HL-60 (cell line): ENCODE results near the gene CDIPT.

Source experiments
- GABPA ChIP-seq: IDR thresholded peaks from 2 replicates; pipeline ENCODE4 v1.6.1; 2012; ENCODE audit warnings: low read depth
- POLR2AphosphoS5 ChIP-seq: IDR thresholded peaks from 2 replicates; pipeline ENCODE4 v1.6.1; 2012; ENCODE audit warnings: low read depth
- SPI1 ChIP-seq: IDR thresholded peaks from 2 replicates; pipeline ENCODE4 v1.6.1; 2012; ENCODE audit warnings: low read depth, mild to moderate bottlenecking, borderline replicate concordance
- TF ChIP-seq, protein P1 (sequence below): IDR thresholded peaks from one replicate; pipeline ENCODE4 v1.5.1; 2011; ENCODE audit warnings: low read length, control low read depth, inconsistent platforms; ENCODE audit not compliant: insufficient read depth
- TF ChIP-seq, protein P2 (sequence below): IDR thresholded peaks from 2 replicates; pipeline ENCODE4 v1.6.1; 2012; ENCODE audit warnings: low read depth; ENCODE audit not compliant: insufficient replicate concordance

DNA sequence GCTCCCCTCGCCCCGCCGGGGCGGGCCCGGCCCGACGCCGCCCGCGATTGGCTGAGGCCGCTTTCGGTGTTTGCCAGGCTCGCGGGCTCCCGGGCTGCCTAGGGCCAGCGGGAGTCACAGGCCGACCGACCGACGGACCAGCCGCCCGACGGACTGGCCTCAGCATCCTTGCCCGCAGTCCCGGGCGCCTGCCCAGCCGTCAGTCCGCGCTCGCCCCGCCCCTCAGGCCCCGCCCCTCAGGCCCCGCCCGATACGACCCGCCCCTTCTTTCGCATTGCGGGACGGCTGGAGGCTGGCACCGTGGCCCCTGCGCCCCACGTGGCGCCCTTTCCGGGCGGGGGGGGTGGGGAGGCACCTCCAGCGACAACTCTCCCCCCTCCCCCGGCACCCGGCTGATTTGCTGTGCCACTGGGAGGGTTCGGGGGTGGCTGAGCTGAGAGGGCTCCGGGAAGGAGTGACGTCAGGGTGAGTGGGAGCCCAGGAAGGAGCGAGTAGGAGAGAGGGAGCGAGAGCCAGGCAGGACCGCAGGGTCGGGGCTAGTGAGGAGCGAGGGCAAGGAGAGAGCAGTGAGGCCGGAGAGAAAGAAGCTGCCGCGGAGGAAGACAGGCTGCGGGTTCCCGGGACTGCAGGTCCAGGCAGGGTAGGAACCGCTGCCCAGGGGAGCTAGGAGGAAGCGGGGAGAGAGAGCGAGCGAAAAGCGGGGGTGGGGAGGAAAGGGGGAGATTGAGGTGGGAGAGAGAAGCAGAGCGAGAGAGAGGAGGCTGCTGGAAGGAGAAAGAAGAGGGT is 37.3 kb upstream of the CDIPT start, which contains the start of gene ASPHD1:
- TF ChIP-seq, protein P1, sequence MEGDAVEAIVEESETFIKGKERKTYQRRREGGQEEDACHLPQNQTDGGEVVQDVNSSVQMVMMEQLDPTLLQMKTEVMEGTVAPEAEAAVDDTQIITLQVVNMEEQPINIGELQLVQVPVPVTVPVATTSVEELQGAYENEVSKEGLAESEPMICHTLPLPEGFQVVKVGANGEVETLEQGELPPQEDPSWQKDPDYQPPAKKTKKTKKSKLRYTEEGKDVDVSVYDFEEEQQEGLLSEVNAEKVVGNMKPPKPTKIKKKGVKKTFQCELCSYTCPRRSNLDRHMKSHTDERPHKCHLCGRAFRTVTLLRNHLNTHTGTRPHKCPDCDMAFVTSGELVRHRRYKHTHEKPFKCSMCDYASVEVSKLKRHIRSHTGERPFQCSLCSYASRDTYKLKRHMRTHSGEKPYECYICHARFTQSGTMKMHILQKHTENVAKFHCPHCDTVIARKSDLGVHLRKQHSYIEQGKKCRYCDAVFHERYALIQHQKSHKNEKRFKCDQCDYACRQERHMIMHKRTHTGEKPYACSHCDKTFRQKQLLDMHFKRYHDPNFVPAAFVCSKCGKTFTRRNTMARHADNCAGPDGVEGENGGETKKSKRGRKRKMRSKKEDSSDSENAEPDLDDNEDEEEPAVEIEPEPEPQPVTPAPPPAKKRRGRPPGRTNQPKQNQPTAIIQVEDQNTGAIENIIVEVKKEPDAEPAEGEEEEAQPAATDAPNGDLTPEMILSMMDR: no peak
- TF ChIP-seq POLR2AphosphoS5: no peak
- TF ChIP-seq GABPA: no peak
- TF ChIP-seq, protein P2, sequence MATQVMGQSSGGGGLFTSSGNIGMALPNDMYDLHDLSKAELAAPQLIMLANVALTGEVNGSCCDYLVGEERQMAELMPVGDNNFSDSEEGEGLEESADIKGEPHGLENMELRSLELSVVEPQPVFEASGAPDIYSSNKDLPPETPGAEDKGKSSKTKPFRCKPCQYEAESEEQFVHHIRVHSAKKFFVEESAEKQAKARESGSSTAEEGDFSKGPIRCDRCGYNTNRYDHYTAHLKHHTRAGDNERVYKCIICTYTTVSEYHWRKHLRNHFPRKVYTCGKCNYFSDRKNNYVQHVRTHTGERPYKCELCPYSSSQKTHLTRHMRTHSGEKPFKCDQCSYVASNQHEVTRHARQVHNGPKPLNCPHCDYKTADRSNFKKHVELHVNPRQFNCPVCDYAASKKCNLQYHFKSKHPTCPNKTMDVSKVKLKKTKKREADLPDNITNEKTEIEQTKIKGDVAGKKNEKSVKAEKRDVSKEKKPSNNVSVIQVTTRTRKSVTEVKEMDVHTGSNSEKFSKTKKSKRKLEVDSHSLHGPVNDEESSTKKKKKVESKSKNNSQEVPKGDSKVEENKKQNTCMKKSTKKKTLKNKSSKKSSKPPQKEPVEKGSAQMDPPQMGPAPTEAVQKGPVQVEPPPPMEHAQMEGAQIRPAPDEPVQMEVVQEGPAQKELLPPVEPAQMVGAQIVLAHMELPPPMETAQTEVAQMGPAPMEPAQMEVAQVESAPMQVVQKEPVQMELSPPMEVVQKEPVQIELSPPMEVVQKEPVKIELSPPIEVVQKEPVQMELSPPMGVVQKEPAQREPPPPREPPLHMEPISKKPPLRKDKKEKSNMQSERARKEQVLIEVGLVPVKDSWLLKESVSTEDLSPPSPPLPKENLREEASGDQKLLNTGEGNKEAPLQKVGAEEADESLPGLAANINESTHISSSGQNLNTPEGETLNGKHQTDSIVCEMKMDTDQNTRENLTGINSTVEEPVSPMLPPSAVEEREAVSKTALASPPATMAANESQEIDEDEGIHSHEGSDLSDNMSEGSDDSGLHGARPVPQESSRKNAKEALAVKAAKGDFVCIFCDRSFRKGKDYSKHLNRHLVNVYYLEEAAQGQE: no peak
- no peak for TF ChIP-seq SPI1
